Osteoblast (primary cell): ENCODE data around the gene MT1X. TPM values are rescaled to one million over a fixed set of nuclear protein-coding genes. Genes with fewer than 3 reads are reported as not detected.
A peak's percentile ranks its signal among the peaks of the same experiment; 100 is the strongest.

Source experiments
- DNase-seq: peaks from one replicate; pipeline ENCODE4 v3.0.0; 2011; ENCODE audit warnings: low spot score, mixed read lengths; ENCODE audit not compliant: insufficient read length; ENCODE audit errors: missing footprints
- H2AFZ ChIP-seq: 2 replicates; pipeline ENCODE4 v1.6.0; 2011; ENCODE audit warnings: mild to moderate bottlenecking, low read length
- H3K27ac ChIP-seq: 2 replicates; pipeline ENCODE4 v1.5.1; 2011; ENCODE audit warnings: mild to moderate bottlenecking, low read depth, low read length, moderate library complexity
- H3K27me3 ChIP-seq: 2 replicates; pipeline ENCODE4 v1.6.0; 2012; ENCODE audit warnings: mild to moderate bottlenecking, control low read depth, inconsistent platforms, low read length, moderate library complexity; ENCODE audit not compliant: insufficient read depth
- H3K36me3 ChIP-seq: 2 replicates; pipeline ENCODE4 v1.5.1; 2011; ENCODE audit warnings: mild to moderate bottlenecking, low read length, control low read depth, moderate library complexity; ENCODE audit not compliant: insufficient read depth
- H3K4me1 ChIP-seq: 2 replicates; pipeline ENCODE4 v1.5.1; 2011; ENCODE audit warnings: mild to moderate bottlenecking, low read length, control low read depth, moderate library complexity; ENCODE audit not compliant: insufficient read depth
- H3K4me2 ChIP-seq: 2 replicates; pipeline ENCODE4 v1.6.0; 2011; ENCODE audit warnings: mild to moderate bottlenecking, low read length; ENCODE audit not compliant: insufficient read depth
- H3K4me3 ChIP-seq: fragments of 200-600 bp; sonication (generic); 3 replicates; pipeline ENCODE4 v1.5.1; 2012; ENCODE audit warnings: mild to moderate bottlenecking, low read length, inconsistent platforms; ENCODE audit not compliant: insufficient read depth
- H3K79me2 ChIP-seq: 2 replicates; pipeline ENCODE4 v1.6.0; 2012; ENCODE audit warnings: mild to moderate bottlenecking, low read length, control low read depth, inconsistent platforms; ENCODE audit not compliant: insufficient read depth
- H3K9me3 ChIP-seq: 2 replicates; pipeline ENCODE4 v1.5.1; 2011; ENCODE audit warnings: low read depth, low read length, control low read depth
- H4K20me1 ChIP-seq: 2 replicates; pipeline ENCODE4 v1.6.0; 2012; ENCODE audit warnings: mild to moderate bottlenecking, low read length, control low read depth; ENCODE audit not compliant: insufficient read depth
- CTCF ChIP-seq: IDR thresholded peaks from 2 replicates; pipeline ENCODE4 v1.5.1; 2011; ENCODE audit warnings: mild to moderate bottlenecking, low read depth, low read length, moderate library complexity; ENCODE audit errors: extremely low read depth
- total RNA-seq: library from RNA; depleted of rRNA; stranded (reverse); fragments of >200 nt; gene quantifications from 2 replicates; pipeline ENCODE4 v1.2.3, GENCODE V29; 2012

Gene MT1X
- total RNA-seq, 1 donor, result 81.4 TPM

GRCh38 chr16:56635441-56635967 lies 46.8 kb upstream of the MT1X start:
- Histone ChIP-seq H3K4me3 (no peak overlapping the region), H3K4me1 (peaks cover 12% of the 10 kb centered on the region), H2AFZ (no peak overlapping the region), H3K79me2 (no peaks in the 10 kb centered on the region), H4K20me1 (no peaks in the 10 kb centered on the region), H3K27ac (no peak overlapping the region), H3K36me3 (no peaks in the 10 kb centered on the region), H3K4me2 (no peak overlapping the region), H3K27me3 (peaks cover 6% of the 10 kb centered on the region), H3K9me3 (no peaks in the 10 kb centered on the region)
- DNase-seq, result no peak
- TF ChIP-seq CTCF, result no peak

DNA sequence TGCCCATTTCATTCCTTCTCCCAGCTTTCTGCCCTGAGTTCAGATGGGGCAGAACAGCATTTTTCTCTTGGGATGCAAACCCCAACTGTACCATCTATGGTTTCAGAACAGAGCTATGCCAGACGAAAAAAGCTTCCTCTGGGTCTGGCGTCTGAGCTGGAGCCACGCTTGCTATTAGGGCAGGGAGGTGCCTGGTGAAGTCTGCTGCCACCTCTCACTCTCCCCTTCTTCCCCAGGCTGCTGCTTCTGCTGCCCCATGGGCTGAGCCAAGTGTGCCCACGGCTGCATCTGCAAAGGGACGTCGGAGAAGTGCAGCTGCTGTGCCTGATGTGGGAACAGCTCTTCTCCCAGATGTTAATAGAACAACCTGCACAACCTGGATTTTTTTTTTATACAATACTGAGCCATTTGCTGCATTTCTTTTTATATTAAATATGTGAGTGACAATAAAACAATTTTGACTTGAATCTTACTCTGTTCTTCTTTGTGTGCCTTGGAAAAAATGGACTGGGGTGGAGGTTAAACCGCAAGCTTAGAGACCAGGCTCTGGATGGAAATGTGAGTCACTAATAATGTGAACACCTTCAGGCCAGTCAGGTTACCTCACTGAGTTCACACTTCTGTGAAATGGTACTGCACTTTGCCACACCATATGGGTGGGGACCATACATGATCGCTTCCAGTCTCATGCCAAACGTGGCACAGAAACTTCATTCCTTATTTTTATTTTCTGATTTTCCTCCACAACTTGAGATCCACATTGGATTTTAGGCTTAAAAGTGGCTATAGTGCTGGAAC lies 45.5 kb upstream of the MT1X start:
- TF ChIP-seq CTCF, result no peak
- peaks cover 6% of the 10 kb centered on the region for H3K27me3 ChIP-seq

DNA sequence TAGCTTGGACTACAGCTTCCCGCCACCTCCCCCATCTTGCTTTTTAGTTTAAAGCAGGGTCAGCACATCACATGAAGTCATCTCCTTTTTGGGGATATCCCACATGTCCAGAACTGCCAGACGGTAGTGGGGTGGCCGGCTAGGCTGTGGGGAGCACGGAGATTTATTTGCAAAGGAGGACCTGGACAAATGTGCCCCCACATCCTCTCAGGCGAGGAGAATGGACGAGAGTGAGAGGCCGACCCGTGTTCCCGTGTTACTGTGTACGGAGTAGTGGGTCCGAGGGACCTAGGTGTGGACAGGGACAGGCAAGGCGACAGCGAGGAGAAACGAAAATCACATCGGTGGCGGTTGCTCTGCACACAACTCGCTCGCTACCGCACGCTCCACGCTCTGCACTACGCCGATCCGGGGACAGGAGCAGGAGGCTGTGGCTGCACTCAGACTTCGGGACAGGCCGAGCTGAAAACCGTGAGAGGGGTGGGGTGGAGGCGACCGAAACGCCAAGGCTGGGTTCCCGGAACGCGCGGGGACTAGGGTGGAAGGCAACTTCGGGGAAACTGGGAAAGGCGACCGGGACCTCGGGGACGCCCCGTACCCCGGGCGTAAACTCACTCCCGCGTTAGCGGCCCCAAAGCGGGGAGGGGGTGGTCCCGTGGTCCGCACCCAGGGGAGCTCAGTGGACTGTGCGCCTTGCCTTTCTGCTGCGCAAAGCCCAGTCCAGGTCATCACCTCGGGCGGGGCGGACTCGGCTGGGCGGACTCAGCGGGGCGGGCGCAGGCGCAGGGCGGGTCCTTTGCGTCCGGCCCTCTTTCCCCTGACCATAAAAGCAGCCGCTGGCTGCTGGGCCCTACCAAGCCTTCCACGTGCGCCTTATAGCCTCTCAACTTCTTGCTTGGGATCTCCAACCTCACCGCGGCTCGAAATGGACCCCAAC lies 44.2 kb upstream of the MT1X start, which contains the start of gene MT1A:
TSS of gene MT1A (plus strand) at position 853 of the 937 bp plus-strand sequence. CDS start at position 926, 73 bp downstream.
- H3K36me3 ChIP-seq, result no peaks in the 10 kb centered on the region
- peaks cover 6% of the 10 kb centered on the region for H3K27me3 ChIP-seq
- H3K9me3 ChIP-seq, result no peaks in the 10 kb centered on the region
- peak within 1 kb of the TSS; percentile 72 for H2AFZ ChIP-seq
- peak within 1 kb of the TSS; percentile 71 for H3K4me3 ChIP-seq
- H3K4me1 ChIP-seq, result peaks cover 6% of the 10 kb centered on the region
- no peaks in the 10 kb centered on the region for H4K20me1 ChIP-seq
- no peaks in the 10 kb centered on the region for H3K79me2 ChIP-seq
- peak; percentile 94 for DNase-seq
- H3K4me2 ChIP-seq, result peak within 1 kb of the TSS; percentile 85
- H3K27ac ChIP-seq, result no peak within 1 kb of the TSS
- TF ChIP-seq CTCF, result no peak

More for the DNA sequence above, 45.5 kb upstream of the MT1X start:
- no peaks in the 10 kb centered on the region for H4K20me1 ChIP-seq
- H2AFZ ChIP-seq, result no peak overlapping the region
- no peak overlapping the region for H3K4me3 ChIP-seq
- H3K4me1 ChIP-seq, result peaks cover 10% of the 10 kb centered on the region
- H3K79me2 ChIP-seq, result no peaks in the 10 kb centered on the region
- no peaks in the 10 kb centered on the region for H3K36me3 ChIP-seq
- no peak overlapping the region for H3K4me2 ChIP-seq
- peak; percentile 85 for DNase-seq
- no peaks in the 10 kb centered on the region for H3K9me3 ChIP-seq
- no peak overlapping the region for H3K27ac ChIP-seq
